GM19468 (cell line): ENCODE results near the gene SDF2.
"Not testable (repeated sequence)": the region's sequence is repeated elsewhere in the genome, so short reads cannot be mapped to it uniquely, and the experiment has no call there.

Experiments used
- ATAC-seq: cut with Tn5 transposase; IDR thresholded peaks from one replicate; pipeline ENCODE4 v1.9.1; 2021; ENCODE audit warnings: mild to moderate bottlenecking, moderate library complexity, moderate number of reproducible peaks; ENCODE audit not compliant: unreplicated experiment; ENCODE audit errors: extremely low read depth

The SDF2 gene

DNA sequence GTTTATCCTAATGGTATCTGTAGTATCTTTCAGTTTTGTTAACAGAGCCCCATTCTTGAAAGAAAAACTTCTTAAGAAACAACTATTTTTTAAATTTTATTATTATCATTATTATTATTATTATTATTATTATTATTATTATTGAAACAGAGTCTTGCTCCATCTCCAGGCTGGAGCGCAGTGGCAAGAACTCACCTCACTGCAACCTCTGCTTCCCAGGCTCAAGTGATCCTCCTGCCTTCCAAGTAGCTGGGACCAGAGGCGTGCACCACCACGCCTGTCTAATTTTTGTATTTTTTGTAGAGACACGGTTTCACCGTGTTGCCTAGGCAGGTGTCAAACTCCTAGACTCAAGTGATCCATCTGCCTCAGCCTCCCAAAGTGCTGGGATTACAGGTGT is 23.7 kb upstream of the SDF2 start:
- ATAC-seq: no peak

DNA sequence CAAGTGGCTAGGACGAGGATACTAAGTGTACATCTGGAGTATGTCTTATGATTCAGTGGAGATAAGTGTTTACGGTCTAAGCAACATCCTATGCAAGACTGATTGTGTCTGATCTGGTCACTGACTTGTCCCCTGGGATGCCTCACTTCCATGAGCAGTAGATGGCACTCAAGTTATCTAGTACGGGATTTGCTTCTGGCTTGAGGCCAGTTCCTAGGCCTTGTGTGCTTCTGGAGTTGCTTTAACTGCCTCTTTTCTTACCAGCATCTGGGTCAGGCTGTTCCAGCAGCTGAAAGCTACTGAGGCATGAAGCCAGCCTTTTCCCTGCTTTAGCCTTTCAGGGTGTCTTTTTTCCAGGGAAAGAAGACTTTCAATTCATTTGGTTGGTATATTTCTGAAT is 23.3 kb upstream of the SDF2 start:
- ATAC-seq: no peak

DNA sequence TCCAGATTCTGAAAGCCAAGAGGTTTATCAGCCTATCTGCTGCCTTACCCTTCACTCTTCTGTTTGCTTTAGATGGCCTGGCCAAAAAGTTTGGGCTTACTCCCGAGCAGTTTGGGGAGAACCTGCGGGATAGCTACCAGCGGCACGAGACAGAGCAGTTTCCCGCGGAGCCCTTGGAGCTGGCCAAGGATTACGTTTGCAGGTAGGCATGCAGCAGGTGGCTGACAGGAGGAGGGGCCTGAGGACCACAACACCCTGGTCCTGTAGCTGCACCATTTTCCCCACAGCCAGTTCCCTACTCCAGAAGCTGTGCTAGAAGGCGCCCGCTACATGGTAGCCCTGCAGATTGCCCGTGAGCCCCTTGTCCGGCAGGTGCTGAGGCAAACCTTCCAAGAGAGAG is 20.9 kb upstream of the SDF2 start:
- no peak for ATAC-seq

DNA sequence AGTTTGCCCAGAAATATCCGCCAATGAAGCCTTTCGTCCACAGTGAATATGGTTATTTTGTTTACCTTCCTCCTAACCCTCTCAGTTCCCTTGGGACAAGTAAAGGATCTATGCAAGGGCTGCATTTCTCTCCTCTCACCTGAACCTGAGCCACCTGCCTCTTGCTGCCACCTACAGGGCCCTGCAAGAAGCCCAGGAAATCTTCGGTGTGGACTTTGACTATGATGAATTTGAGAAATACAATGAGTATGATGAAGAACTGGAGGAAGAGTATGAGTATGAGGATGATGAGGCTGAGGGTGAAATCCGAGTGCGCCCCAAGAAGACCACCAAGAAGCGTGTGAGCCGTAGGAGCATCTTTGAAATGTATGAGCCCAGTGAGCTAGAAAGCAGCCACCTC is 14.3 kb upstream of the SDF2 start:
- ATAC-seq: no peak

DNA sequence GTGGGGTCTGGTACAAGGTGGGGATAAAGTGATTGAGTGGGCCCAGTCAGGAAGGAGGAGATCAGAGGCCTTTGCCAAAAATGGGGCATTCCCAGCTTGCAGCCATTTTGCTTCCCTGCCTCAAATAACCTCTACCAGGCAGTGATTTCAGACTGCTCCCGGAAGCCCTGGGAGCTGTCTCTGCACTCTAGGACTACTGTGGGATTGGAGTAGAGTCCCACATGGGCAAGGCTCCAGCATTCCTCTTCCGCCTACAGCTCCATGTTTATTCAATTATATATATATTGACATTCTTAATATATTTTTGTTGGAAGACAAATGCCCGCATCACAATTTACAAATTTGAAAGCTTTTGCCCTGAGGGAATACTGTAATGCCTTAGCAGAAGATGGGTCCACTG is 13.8 kb upstream of the SDF2 start:
- ATAC-seq: no peak

DNA sequence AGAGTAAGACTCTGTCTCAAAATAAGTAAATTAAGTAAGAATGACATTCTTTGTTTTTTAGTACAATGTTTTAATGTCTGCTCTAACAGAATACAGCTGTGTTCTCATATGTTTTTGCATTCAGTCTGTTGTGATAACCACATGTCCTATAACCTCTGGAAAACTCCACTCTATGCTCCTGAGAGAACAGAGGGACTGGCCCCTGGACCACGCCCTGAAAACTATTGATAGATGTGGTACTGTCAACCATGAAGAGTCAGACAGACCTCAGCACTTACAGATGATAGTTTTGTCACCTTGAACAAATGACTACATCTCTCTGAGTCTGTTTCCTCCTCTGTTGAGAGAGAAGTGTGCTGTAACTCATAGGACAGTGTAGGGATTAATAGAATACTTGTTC is 8.2 kb upstream of the SDF2 start:
- no peak for ATAC-seq

DNA sequence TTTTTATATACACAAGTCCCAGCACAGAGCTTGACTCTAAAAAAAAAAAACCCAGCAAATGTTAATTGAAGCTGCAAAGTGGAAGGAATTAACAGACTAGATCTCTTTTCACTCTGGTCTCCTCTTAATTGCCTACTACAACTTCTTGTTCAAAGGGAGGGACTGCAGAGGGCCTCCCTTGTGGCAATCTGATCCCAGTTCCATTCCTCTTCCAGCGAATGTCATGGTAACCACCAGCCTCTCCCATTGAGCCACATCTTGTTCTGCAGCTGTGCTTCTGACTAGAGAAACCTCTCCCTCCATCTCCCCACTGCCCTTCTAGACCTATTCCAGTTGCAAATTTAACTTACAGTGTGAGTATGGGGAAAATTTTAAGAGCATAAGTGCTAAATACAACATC is 6.2 kb upstream of the SDF2 start:
- no peak for ATAC-seq

DNA sequence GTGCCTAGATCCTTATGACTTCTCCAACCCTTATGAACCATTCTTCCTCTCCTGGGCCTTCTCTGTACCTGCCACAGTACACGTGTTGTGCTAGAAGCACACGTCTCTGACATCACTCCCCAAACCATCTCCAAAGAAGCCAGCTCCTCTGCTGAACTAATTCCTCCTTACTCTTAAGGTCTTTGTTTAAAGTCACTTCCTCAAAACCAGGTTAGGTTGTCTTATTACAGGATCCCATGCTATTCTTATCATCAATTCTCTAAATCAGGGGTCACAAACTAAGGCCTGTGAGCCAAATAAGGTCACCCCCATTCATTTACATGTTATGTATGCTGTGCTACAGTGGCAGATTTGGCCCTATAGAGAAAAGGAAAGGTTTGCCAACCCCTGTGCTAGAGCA is 4.3 kb upstream of the SDF2 start:
- ATAC-seq: no peak

DNA sequence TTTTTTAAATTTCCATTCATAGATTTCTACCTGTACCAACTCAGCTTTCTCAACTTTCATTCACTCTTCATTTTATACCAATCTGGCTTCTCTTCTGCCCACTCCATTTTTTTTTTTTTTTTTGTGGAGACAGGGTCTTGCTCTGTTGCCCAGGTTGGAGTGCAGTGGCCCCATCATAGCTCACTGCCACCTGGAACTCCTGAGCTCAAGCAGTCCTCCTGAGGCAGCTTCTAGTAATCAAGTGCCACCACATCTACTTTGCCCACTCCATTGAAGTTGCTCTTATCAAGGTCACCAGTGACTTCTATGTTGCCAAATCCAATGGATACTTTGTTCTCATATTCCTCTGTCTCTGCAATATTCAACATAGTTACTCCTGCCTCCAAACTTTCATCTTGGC is 2.0 kb upstream of the SDF2 start:
- ATAC-seq: no peak

DNA sequence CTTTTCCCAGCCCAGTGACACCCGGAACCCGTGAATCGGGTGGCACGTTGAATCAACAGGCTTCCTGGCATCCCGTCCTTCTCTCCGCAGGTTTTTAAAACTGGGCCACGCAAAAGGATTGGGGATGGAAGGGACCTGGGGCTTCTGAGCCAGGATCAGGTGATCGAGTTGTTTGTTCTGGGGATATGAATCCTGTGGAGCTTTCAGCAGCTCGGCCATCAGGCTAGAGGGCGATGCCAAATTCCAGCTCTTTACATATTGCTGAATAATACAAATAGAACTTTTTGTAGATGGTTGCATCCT is 772 bp upstream of the SDF2 start:
- ATAC-seq: no peak

DNA sequence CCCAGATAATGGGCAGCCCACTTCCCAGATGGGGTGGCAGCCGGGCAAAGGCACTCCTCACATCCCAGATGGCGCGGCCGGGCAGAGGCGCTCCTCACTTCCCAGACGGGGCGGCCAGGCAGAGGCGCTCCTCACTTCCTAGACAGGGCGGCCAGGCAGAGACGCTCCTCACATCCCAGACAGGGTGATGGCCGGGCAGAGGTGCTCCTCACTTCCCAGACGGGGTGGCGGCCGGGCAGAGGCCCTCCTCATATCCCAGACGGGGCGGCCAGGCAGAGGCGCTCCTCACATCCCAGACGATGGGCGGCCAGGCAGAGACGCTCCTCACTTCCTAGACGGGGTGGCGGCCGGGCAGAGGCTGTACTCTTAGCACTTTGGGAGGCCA is 2.2 kb downstream of the SDF2 start:
- ATAC-seq: not testable (repeated sequence)

DNA sequence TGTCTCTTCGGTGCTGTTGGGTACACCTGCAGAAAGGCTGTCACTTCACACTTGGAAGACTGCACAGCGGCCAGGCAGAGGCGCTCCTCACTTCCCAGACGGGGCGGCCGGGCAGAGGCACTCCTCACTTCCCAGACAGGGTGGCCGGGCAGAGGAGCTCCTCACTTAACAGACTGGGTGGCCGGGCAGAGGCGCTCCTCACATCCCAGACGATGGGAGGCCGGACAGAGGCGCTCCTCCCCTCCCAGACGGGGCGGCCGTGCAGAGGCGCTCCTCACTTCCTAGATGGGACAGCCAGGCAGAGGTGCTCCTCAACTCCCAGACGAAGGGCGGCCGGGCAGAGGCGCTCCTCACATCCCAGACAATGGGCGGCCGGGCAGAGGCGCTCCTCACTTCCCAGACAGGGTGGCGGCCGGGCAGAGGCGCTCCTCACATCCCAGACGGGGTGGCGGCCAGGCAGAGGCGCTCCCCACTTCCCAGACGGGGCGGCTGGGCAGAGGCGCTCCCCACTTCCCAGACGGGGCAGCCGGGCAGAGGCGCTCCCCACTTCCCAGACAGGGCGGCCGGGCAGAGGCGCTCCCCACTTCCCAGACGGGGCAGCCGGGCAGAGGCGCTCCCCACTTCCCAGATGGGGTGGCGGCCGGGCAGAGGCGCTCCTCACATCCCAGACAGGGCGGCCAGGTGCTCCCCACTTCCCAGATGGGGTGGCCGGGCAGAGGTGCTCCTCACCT is 2.8 kb downstream of the SDF2 start:
- not testable (repeated sequence) for ATAC-seq

DNA sequence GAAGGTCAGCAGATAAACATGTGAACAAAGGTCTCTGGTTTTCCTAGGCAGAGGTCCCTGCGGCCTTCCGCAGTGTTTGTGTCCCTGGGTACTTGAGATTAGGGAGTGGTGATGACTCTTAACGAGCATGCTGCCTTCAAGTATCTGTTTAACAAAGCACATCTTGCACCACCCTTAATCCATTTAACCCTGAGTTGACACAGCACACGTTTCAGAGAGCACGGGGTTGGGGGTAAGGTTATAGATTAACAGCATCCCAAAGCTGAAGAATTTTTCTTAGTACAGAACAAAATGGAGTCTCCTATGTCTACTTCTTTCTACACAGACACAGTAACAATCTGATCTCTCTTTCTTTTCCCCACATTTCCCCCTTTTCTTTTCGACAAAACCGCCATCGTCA is 3.4 kb downstream of the SDF2 start:
- not testable (repeated sequence) for ATAC-seq

DNA sequence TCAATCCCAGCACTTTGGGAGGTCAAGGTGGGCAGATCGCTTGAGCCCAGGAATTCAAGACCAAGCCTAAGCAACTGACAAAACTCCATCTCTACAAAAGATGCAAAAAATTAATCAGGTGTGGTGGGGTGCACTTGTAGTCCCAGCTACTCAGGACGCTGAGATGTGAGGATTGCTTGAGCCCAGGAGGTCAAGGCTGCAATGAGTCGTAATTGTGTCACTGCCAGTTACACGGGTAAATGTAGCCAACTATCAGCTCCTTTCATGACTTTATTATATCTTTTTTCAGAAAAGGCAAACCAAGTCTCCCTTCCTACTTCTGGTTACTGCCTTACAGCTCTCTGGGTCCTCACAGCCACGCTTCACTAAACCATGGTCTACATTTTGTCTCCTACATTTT is 4.0 kb downstream of the SDF2 start:
- no peak for ATAC-seq

DNA sequence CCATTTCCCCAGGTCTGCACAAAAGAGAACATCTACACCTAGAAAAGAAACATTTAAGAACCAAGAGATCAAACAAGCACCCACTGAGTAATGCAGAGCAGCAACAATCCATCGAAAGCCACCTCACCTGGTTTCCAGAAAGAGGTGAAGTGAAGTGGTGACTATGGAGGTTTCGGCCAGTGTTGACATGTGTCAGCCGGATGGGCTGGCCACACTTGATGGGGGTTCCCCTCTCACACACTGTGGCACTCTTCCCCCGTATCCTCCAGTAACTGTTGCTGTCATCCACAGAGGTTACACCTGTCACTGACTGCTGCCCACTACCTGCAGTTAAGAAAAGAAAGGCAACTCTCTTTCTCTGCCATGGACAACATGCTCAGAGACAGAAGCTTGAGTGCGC is 6.5 kb downstream of the SDF2 start:
- ATAC-seq: no peak

DNA sequence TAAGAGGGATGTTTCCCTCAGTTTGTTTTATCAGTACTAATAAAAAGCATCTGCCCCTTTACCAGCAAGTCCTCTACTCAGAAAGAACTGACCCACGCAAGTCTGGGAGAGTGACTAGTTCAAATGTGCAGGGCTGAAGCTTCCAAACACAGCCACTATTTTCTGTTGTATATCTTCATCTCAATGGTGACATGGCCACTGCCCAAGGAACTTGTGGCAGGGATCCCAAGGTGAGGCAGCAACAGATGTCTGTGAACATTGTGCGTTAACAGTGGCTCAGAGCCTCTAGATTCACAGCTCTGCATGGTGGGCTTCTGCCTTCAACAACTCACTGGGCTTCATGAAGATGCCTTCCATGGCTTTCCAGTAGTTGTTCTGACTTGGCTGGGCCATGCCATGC is 13.0 kb downstream of the SDF2 start:
- no peak for ATAC-seq

DNA sequence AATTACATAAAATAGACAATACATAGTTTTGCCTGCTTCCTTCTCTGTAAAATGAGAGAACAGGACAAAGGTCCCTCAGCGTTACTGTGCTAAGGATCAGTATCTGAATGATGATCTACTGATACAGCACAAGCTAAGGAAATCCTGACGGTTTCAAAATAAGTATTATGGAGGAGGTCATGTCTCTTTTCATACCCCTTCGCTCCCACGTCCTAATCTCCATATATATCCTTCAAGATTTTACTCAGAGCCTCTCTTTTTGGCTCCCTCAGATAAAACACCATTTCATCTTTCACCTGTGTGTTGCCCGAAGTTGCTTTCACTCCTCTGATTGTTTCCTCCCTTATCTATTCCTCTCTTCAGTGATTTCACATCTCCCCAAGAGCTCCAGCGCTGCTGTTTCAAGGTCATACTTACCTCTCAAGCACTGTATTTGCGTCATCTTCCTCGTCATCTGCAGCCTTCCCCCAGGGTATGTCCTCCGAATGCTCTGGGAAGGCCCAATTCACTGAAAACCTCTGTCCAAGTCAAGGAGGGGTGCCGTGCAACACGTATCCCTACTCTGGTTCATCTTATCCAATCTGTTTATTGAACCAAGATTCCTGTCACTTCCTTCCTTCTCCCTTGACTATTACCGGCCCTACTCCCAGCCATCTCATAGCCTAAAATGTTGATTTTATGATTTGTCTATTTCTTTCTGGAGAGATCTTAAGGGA is 15.5 kb downstream of the SDF2 start:
- no peak for ATAC-seq

DNA sequence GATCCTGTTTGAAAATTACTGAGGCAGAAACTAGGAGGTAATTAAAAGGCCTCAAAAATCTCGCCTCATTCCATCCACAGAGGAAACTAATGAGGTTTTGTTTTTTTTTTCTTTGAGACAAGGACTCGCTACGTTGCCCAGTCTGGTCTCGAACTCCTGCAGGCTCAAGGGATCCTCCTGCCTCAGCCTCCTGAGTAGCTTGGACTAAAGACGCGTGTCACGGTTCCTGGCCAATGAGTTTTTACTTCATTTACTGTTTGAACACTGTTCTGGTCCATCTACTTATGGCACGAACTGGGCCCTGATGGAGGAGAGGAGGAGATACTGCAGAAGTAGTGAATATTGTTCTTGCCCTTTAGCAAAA is 16.1 kb downstream of the SDF2 start:
- no peak for ATAC-seq

DNA sequence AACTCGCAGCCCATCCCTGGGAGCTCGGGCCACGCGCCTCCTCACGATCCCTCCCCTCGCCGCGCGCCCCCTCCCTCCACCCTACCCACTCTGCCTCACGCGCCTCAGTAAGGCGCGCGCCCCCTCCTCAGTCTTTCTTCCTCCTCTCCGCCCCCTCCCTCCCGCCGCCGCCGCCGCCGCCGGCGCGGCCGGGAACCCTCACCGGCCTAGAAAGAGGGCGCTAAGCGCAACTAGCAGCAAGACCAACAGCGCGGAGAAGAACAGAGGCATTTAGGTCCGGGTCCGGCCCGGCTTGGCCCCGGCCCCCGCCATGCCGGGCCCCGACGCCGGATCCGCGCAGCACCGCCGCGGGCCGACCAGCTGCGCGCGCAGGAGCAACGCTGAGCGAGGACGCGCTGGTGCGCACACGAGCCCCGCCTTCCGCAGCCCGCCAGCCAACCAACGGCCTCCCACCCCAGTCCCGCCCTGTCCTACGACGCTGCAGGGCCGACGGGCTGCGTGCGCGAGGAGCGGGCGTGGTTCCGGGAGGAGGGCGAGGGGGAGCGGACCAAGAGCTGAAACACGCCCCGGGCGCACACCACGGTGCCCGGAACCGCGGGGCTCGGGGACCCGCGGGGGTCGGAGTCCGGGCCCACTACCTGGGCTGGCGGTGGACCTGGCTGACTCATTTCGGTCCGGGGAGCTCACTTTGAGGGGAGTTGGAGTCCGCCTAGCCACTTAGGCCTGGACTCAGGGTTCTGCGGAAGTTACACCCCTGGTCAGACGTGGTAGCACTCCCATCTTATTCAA is 16.7 kb downstream of the SDF2 start, which contains the start of gene BLTP2:
TSS of gene BLTP2 (minus strand) at position 372 of the 789 bp plus-strand sequence. CDS start at position 270, 102 bp downstream.
- peak; percentile 60 for ATAC-seq

DNA sequence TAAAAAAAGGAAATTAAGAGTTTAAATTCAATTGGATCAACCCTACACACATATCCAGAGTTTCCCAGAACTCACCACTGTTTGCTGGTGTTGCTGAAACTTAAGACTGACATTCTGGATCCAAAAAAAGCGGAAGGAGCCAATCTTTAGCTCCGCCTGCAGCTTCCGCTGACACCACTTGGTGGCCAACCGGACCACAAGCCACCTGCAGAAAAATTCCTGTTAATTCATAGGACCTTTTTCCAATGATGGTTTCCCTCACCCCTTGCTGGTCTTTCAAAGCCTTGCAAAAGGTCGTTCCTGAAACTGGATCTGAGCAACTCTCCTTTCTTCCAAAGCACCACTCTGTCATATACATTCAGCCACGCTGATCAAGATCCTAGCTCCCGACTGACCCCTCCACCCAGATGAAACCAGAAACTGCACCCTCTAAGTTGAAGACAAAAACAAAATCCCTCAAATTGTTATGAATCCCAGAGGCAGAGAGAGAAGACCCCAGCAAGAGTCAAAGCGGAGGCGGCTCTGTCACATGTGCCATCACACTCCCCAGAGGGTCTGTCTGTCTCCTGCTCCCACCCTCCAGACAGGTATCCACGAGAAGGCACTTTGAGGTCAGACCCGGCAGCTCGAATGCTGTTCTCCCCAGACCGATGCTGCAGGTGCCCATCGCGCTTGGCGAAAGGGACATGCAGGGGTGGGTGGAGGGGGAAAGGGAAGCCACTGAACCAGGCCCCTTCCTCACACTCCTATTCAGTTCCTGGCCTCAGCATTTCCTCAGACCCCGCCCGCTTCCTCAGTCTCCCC is 17.5 kb downstream of the SDF2 start:
- no peak for ATAC-seq

DNA sequence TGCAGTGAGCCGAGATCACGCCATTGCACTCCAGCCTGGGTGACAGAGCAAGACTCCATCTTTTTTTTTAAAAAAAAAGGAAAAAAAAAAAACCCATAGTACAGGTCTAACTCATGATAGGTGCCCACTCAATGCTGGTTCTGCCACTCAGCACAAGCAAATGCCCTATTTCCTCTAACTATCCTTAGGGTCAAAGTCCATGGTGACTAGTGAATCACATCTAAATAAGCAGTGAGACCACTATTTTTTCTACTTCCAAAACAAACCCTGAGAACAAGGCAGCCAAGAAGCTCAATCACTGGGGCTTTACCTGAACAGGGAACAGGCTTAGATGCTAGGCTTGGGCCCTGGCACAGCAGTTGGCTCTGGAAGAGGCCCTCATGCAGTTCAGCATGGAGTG is 20.1 kb downstream of the SDF2 start:
- no peak for ATAC-seq
